ENCODE results near the gene PTH.

The PTH gene

DNA sequence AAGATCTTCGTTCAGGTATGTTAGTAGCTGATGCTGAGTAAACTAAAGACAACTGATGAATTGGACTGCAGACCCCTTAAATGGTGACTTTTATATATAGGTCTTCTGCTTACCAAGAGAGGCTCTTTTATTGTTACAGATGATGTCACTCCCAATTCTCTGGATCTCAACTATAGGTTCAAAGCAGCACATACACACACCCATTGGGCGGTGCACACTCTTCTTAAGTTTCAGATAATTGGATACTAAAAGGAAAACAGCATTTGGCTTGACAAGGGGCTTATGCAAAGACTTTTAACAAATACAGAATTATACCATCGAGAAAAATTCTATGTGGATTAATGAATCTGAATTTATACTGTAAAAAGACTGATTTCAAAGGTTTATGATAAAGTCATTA, at the start of gene PTH:
Gene PTH (minus strand): TSS at position 69 of the 400 bp plus-strand sequence. CDS start 3,142 bp downstream, outside the sequence.
- no peak for DNase-seq

DNA sequence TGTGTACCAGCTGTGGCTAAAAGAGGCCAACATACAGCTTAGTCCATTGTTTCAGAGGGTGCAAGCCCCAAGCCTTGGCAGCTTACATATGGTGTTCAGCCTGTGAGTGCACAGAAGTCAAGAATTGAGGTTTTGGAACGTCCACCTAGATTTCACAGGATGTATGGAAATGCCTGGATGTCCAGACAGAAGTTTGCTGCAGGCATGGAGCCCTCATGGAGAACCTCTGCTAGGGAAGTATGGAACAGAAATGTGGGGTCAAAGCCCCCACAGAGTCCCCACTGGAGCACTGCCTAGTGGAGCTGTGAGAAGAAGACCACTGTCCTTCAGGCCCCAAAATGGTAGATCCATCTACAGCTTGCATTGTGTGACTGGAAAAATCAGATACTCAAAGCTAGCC, 42.2 kb upstream of the PTH start:
- no peak for DNase-seq

DNA sequence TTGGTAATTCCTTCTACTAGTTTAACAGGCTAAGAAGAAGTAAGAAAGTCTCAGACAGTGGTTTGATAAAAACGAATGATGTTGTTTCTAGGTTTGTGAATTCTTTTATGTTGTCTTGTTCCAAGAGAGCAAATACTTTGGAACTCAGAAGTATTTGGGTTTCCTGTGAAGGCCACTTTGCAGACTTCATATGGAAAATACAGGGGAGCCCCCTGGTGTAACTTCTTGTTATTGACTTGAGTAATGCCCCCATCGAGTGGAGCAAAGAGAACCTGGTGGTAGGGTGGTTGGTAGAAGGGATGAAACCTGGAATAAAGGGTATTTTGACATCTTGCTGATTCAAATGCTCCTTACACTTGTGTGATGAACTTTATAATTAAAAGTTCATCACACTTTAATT, 40.0 kb upstream of the PTH start:
- no peak for DNase-seq

DNA sequence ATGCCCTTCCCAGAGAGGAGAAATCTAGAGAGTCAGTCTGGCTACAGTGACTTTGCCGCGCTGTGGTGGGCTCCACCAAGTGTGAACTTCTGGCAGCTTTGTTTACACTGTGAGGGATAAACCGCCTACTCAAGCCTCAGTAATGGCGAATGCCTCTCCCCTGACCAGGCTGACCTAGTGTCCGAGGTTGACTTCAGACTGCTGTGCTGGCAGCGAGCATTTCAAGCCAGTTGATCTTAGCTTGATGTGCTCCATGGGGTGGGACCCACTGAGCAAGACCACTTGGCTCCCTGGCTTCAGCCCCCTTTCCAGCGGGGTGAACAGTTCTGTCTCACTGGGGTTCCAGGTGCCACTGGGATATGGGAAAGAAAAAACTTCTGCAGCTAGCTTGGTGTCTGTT, 38.6 kb upstream of the PTH start:
- DNase-seq = no peak

DNA sequence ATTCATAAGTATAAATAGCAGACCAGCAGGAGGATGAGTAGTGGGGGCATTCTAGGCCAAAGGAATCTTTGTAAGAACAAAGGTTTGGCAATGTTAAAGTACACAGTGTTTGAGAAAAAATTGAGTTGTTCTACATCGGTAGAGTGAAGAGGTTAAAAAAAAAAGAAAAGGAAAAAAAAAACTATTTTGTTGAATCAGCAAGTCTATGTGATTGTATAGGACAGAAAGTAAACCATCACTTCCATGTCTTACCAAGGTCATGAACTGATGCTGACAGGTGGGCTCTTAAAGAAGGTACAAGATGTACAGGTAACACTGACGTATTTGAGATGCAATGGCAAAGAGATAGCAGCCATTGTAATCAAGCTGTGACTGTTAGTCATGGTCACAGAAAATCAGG, 29.5 kb upstream of the PTH start:
- DNase-seq = no peak

DNA sequence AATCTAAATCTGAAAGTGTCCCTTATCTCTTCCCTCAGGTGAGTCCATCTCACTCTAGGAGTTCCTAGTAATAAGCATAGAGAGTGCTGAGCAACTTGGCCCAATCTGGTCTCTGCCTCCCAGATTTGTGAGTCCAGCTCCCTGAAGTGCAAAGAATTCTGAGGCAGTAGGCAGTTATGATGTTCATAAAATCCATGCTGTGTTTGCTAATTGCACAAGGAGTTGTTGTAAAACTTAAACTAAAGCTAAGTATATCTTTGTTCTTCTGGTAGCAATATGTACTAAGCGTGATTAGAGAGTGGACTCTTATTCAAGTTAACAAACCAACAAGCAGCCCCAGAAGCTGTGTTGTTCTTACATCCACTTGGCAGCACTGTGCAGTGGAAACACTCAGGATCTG, 7.6 kb upstream of the PTH start:
- DNase-seq = no peak

DNA sequence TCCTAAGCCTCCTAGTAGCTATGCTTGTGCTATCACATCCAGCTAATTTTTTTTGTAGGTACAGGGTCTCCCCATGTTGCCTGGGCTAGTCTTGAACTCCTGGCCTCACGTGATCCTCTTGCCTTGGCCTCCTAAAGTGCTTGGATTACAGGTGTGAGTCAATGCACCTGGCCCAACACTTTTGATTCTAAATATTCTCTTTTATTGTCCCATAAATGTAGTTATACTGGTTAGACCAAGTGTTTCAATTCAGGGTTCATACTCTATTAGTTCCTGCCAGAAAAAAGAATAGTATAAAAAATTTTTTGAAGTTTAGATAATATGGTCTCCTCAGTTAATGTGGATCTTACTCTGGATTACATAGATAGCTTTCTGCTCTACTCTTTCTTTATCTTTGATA, 6.7 kb upstream of the PTH start:
- no peak for DNase-seq

DNA sequence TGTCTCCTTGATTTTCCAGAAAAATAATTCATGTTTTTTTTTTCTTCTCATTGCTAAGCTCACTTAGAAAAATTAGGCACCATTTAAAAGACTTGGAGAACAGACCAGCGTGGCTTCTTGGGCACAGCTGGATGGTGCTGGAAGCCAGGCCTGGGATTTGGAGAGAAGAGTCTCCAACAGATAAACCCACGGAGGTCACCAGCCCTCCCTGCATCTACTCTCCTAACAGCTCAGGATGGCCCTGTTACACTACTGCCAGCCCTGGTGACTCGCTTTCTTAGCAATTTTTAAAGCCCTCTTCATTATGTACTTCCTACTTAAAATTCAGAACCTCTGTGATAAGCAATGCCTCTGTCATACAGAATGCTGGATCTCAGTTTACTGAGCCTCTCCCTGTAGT, 1.7 kb downstream of the PTH start:
- no peak for DNase-seq

DNA sequence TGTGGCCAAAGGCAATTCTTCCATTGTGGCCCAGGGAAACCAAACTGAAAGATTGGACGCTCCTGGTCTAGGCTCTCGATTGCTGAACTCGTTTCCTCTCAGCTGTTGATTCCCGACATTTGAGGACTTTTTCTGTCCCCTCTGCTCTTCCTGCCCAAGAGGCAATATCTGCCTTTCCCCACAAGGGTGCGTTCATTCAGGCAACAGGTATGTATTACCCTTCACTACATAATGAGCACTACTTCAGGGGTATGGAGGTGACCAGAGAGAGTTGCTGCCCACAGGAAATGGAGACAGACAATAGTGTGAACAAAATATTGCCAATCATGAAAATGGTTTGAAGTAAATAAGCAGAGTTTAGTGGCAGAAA, 8.2 kb downstream of the PTH start:
- DNase-seq = no peak

DNA sequence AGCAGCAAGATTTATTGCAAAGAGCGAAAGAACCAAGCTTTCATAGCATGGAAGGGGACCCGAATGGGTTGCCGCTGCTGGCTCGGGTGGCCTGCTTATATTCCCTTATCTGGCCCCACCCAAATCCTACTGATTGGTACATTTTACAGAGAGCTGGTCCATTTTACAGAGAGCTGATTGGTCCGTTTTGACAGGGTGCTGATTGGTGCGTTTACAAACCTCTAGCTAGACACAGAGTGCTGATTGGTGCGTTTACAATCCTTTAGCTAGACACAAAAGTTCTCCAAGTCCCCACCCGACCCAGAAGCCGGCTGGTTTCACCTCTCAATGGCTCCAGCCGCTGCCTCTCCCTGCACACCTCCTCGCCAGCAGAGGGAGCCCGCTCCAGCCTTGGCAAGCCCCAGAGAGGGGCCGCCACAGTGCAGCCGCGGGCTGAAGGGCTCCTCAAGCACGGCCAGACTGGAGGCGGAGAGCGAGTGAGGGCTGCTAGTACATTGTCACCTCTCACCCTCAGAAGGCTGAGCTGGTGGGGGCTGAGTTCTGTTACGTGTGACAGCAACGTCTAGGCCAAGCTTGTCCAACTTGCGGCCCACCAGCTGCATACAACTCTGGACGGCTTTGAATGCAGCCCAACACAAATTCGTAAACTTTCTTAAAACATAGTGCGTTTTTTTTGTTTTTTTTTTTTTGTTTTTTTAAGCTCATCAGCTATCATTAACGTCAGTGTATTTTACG, 8.7 kb downstream of the PTH start:
- DNase-seq = peak; percentile 50

DNA sequence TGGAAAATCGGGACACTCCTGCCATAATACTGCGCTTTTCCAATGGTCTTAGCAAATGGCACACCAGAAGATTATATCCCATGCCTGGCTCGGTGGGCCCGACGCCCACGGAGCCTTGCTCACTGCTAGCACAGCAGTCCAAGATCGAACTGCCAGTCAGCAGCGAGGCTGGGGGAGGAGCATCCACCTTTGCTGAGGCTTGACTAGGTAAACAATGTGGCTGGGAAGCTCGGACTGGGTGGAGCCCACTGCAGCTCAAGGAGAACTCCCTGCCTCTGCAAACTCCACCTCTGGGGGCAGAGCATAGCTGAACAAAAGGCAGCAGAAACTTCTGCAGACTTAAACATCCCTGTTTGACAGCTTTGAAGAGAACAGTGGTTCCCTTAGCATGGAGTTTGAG, 15.6 kb downstream of the PTH start:
- DNase-seq = no peak

DNA sequence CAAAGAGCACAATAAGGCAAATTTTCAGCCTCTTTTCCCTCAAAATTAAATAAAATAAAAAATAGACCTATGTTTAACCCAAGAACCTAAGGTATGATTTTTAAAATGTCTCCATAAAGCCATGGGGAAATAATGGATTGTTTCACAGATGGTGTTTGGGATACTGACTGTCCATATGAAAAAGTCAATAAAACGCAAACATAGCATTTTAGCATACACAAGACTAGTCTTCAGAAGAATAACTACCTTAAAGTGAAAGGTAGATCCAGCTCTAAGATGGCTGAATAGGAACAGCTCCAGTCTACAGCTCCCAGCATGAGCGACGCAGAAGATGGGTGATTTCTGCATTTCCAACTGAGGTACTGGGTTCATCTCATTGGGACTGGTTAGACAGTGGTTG, 16.1 kb downstream of the PTH start:
- DNase-seq = no peak

DNA sequence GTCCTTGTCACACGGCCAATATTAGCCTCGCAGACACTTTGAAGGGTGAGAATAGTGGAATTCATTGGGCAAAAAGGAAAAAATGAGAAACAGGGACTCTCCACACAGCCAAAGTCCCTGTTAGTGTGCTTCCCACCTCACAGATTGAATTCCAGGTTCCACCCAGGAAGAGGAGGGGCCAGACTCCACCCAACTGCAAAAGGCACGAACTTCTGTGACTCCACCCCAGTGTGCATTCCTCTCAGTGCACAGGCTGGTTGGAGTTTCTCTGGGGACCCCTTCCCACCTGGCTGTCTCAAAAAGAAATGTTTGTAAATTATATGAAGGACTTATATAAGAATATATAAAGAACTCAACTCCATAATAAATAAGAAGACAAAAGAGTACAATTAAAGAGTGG, 20.7 kb downstream of the PTH start:
- DNase-seq = no peak

DNA sequence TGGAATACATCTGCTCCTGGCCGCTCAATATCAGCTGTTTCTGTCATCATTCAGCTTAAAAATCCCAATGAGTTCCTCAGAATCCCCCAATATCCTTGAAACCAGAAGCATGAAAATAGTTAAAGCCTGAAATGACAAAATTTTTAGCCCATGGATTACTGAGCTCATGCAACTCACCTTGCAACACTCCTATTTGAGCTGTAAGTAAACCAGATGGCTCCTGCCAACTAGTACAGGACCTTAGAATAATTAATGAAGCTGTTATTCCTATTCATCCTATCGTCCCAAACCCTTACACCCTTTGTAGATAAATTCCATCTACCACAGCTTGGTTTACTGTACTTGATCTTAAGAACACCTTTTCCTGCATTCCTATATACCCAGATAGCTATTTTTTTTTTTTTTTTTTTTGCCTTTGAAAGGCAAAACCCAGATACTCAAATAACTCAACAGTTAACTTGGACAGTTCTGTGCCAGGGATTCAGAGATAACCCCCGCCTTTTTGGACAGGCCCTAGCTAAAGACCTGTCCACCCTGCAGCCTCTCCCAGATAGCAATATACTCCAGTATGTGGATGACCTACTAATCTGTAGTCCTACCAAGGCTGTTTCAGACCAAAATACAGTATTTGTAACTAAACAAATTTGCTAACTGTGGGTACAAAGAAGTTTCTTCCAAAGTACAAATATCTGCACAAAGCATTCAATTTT, 22.6 kb downstream of the PTH start:
- DNase-seq = no peak

DNA sequence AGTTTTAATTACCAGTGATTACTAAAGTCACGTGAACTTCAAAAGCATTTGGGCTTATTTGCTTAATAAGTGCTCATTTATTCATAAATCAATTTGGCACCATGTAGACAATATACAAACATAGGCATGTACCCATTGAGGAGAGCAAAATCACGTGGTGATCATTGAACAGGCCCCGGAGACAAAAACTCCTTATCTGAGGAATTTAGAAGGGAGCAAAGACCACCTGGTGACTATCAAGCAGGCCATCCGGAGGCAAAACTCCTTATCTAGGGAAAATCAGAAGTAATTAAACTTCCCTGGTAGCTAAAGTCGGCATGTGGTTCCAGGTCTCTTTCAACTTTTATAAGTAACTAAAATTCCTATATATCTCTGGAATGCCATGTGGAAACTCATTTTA, 27.0 kb downstream of the PTH start:
- no peak for DNase-seq

DNA sequence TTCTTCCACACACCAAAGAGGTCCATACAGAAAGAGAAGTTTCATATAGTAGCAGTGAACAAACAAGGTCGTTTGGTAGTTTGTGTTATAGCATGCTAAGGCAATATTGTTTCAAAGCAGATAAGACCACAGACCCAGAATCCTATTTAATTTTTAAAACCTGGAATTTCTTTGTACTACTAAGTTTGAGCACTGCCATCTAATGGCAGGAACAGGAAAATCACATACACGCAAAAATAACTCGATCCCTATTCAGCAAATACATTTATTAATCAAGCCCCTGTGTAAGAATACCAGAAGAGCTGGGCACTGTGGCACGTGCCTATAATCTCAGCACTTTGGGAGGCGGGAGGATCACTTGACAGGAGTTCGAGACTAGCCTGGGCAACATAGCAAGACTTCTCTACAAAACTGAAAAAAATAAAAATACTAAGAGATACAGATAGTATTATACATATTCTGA, 29.9 kb downstream of the PTH start:
- no peak for DNase-seq

DNA sequence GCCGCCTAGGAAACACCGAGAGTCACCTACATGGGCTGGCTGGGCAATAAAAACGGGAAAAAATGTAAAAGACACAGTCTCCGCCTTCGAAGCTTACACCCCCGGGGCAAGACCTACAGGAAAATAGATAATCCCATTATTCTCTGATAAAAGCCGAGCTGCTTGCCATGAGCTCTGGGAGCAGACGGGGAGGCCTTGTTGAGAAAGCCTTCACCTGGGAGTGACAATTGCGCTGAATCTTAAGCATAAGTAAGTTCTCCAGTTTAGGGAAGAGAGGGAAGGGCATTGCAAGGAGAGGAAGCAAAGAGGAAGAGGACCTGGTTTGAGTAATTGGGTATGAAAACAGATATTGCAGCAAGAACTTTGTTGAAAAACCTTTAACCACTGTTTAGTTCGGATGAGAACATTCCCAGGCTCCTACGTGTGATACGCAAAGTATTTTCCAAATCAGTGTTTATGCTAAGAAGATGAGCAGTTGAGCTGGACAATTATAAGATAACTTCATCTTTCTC, 32.0 kb downstream of the PTH start:
- no peak for DNase-seq

DNA sequence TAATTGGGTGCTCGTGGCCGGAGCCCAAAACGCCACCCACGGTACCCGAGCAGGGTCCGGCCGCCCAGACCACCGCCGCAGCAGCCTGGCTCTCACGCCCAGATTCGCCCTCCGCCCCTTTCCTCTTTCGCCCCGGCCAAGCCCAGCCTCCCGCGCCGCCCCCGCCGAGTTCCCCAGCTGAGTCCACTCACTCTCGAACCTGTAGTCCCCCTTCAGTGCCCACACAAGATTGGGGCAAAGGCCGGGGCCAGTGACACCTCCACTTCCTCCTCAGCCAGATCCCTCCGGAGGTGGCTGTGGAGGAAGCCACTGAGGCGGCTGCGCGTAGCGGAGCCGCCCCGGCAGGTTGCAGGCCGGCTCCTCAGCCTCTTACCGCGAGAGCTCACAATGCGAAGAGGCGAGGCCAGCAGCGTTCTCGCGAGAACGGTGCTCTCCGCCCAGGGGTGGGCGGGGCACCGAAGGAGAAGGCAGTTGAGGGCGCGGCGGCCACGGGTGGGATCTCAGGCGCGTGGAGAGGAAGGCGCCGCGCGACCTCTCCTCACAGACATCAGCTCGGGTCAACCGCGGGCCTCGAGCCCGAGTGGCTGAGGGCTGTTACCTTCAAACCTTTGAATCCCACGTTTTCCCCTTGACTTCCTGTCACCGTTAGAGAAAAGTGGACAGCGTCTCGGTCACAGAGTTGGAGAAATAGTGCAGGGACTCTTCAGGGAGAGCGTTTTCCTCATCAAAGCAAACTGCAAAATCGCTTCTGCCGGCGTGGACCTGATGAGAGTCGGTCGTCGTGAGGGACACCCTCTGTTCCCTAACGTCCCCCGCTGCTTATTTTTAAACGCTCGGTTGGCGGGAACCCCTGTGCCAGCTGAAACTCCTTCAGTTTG, 32.7 kb downstream of the PTH start, which contains the start of gene BTBD10:
Gene BTBD10 (minus strand): TSS at position 322 of the 878 bp plus-strand sequence. CDS start 18,098 bp downstream, outside the sequence.
- DNase-seq = peak; percentile 89

DNA sequence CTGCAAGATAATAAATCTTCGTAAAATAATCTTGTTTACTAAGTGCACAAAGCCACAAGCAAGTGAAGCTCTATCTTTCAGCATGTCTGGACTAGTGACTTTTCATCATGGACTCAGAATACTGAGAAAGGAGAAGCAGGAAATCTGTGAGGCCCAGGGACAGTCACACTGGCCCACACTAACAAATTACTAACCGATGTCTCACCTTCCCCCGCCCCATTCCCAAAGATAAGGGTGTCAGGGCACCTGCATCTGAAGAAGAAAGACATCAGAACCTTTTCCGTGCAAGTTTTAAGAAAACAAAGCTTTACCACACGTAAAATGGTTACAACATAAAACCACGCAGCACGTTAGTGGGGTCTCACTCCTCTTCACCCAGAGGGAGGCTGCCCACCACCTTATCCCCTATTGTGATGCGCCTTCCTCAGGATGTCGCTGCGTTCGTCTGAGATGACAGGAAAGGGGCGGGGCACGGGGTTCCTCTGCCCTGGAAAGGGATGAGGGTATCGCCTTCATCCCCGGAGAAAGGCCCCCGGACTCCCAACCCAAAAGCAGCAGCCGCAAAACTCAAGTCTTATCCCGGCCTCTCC, 33.4 kb downstream of the PTH start:
- DNase-seq = peak; percentile 38

DNA sequence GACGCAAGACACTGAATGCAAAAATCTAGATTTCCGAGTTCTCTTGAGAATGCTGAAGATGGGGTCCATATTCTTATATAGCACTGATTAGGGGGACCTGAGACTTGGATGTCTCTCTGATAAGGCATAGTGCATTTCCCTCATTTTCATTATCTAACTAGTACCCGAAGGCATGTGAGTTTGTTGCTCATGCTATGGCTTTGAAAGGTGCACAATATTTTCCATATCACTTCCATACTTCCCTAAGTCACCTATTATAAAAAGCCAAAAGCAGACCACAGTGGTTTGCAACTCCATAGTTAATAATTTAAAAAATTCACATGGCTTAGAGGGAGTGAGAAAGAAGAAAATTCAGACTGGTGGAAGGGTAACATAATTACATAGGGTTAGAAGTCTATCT, 34.5 kb downstream of the PTH start:
- DNase-seq = no peak

DNA sequence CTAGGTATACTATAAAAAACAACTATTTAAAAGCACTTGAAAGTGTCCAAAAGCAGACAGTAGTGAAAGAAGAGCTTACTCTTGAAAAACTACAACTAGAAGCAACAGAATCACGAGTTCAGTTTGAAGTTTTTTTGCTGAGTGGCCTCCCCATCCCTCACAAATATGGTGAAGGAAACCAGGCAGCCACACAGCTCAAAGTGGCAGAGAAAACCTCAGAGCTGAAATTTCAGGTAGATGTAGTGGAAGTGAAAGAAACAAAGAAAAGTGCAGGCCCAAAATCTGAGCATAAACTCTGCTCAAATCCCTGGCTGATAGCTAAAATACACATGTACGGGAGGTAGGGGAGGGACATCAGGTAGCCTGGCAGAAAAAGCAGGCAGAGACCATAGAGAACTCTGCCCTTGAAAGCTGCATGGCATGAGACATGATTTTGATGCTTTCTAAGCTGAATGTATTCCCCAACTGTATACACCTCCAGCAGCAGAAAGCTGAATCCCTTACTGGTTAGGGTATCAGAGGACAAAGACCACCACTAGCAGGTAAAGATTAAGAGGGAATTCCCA, 44.9 kb downstream of the PTH start:
- no peak for DNase-seq

DNA sequence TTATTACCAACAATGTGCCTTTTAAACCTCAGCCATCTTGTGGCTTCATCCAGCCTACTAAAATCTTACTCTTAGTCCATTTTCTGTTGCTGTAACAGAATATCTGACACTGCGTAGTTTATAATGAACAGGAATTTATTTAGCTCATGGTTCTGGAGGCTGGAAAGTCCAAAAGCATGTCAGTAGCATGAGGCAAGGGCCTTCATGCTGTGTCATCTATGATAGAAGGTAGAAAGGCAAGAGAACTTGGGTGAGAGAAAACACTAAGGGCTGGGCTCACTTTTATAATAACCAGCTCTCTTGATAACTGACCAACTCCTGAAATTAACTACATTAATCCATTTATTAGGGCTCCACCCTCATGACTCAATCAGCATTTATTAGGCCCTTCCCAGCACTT, 46.3 kb downstream of the PTH start:
- DNase-seq = no peak

DNA sequence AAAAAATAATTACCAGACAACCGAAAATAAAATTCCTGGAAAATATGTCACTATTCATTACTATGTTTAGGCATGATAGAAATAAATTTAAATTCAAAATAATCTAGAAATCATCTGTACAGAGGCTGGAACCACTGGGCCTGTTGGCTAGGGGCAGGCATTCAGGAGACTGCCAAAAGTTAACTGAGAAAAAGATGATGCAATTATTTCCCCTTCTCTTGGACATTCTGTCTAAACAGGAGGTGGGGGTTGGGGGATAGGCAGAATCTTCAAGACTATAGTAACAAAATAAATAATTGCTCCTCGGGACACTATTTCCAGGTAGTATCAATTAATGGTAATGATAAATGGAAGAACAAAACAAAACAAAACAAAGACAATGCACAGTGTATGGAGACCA, 46.9 kb downstream of the PTH start:
- no peak for DNase-seq

Measured in activated CD4-positive, alpha-beta T cell treated with anti-CD3 and anti-CD28 coated beads, Interleukin-2, amount 50 U/mL, for 1 hour (primary cell).